HepG2 (cell line): ENCODE measurements around the gene SLC35F3. TPM values are rescaled to one million over a fixed set of nuclear protein-coding genes. Genes with fewer than 3 reads are reported as not detected.

Experiments used
- FOSL2 ChIP-seq: sonication (generic); formaldehyde crosslinking; IDR thresholded peaks from 2 replicates; pipeline ENCODE4 v1.4.0; 2020; ENCODE audit warnings: missing genetic modification reagents
- GATA4 ChIP-seq: sonication (generic); IDR thresholded peaks from 2 replicates; pipeline ENCODE4 v1.6.1; 2016; ENCODE audit warnings: antibody characterized with exemption, low read depth, borderline replicate concordance
- GLI4 ChIP-seq: sonication (generic); formaldehyde crosslinking; IDR thresholded peaks from 2 replicates; pipeline ENCODE4 v1.5.1; 2020; ENCODE audit warnings: missing genetic modification reagents, mild to moderate bottlenecking, moderate library complexity, borderline replicate concordance
- HOXD1 ChIP-seq: sonication (generic); formaldehyde crosslinking; IDR thresholded peaks from 2 replicates; pipeline ENCODE4 v1.5.0; 2020; ENCODE audit warnings: missing genetic modification reagents
- KAT2B ChIP-seq: fragments of 150-350 bp; IDR thresholded peaks from 2 replicates; pipeline ENCODE4 v1.6.1; 2014; ENCODE audit warnings: low read depth, low read length, borderline replicate concordance
- KLF13 ChIP-seq: sonication (generic); formaldehyde crosslinking; IDR thresholded peaks from 2 replicates; pipeline ENCODE4 v1.4.0; 2020; ENCODE audit warnings: mild to moderate bottlenecking, missing genetic modification reagents
- LRRFIP1 ChIP-seq: sonication (generic); formaldehyde crosslinking; conservative IDR thresholded peaks from 2 replicates; pipeline ENCODE4 v1.4.0; 2020; ENCODE audit warnings: missing genetic modification reagents
- PRDM15 ChIP-seq: sonication (generic); formaldehyde crosslinking; IDR thresholded peaks from 2 replicates; pipeline ENCODE4 v1.4.0; 2020; ENCODE audit warnings: missing genetic modification reagents
- SALL1 ChIP-seq: sonication (generic); formaldehyde crosslinking; IDR thresholded peaks from 2 replicates; pipeline ENCODE4 v1.8.0; 2022; ENCODE audit warnings: mild to moderate bottlenecking, missing genetic modification reagents
- SETDB1 ChIP-seq: sonication (generic); formaldehyde crosslinking; IDR thresholded peaks from 2 replicates; pipeline ENCODE4 v1.5.1; 2020; ENCODE audit warnings: missing genetic modification reagents, mild to moderate bottlenecking, borderline replicate concordance
- SRY ChIP-seq: sonication (generic); formaldehyde crosslinking; IDR thresholded peaks from 2 replicates; pipeline ENCODE4 v1.8.0; 2022; ENCODE audit warnings: mild to moderate bottlenecking, missing genetic modification reagents
- SYNCRIP ChIP-seq: fragments of 200-400 bp; formaldehyde crosslinking; IDR thresholded peaks from 2 replicates; pipeline ENCODE4 v1.6.1; 2018; ENCODE audit warnings: mild to moderate bottlenecking, low read depth, low read length; ENCODE audit not compliant: insufficient read depth
- ZBTB34 ChIP-seq: sonication (generic); formaldehyde crosslinking; IDR thresholded peaks from 2 replicates; pipeline ENCODE4 v1.8.0; 2022; ENCODE audit warnings: mild to moderate bottlenecking, missing genetic modification reagents
- ZFP41 ChIP-seq: sonication (generic); formaldehyde crosslinking; IDR thresholded peaks from 2 replicates; pipeline ENCODE4 v1.4.0; 2020; ENCODE audit warnings: mild to moderate bottlenecking, missing genetic modification reagents, borderline replicate concordance
- ZNF329 ChIP-seq: sonication (generic); formaldehyde crosslinking; IDR thresholded peaks from 2 replicates; pipeline ENCODE4 v1.9.0; 2021; ENCODE audit warnings: low read depth, mild to moderate bottlenecking, missing genetic modification reagents
- ZNF382 ChIP-seq: sonication (generic); formaldehyde crosslinking; IDR thresholded peaks from 2 replicates; pipeline ENCODE4 v1.5.0; 2020; ENCODE audit warnings: missing genetic modification reagents, mild to moderate bottlenecking, borderline replicate concordance
- ZNF768 ChIP-seq: sonication (generic); formaldehyde crosslinking; IDR thresholded peaks from 2 replicates; pipeline ENCODE4 v1.4.0; 2020; ENCODE audit warnings: missing genetic modification reagents
- polyA plus RNA-seq, 8 experiments: library from polyadenylated mRNA; depleted of rRNA in 3 of 8; stranded (reverse) in 7 of 8; unstranded in 1 of 8; fragments of >200 nt; fragmentation: Illumina TruSeq in 4 of 8; extraction: Trizol in 4 of 8; gene quantifications; 2 replicates each; pipeline versions ENCODE4 v1.2.1 to v1.2.3, GENCODE V29; 2011 to 2016; ENCODE audit warnings: low read depth in 4 of 8, missing spikeins in 1 of 8, mixed read lengths in 1 of 8; ENCODE audit not compliant: insufficient read depth in 1 of 8
- total RNA-seq, 5 experiments: library from RNA; depleted of rRNA; stranded (reverse); fragments of >200 nt; fragmentation: Illumina TruSeq; extraction: Trizol; gene quantifications; 2 replicates each; pipeline ENCODE4 v1.2.3, GENCODE V29; 2016; ENCODE audit warnings: low read depth in 1 of 5
- TF ChIP-seq, protein P1 (sequence below): sonication (generic); formaldehyde crosslinking; conservative IDR thresholded peaks from 2 replicates; pipeline ENCODE4 v1.4.0; 2020; ENCODE audit warnings: missing genetic modification reagents
- TF ChIP-seq, protein P2 (sequence below): sonication (generic); formaldehyde crosslinking; IDR thresholded peaks from 2 replicates; pipeline ENCODE4 v1.9.0; 2022; ENCODE audit warnings: missing genetic modification reagents, mild to moderate bottlenecking, borderline replicate concordance

SLC35F3 gene
- total and polyA plus RNA-seq, 2 of the 13 experiments (the other 11 are each of a cell fraction or from before 2014, with no cell fraction given), result not detected

DNA sequence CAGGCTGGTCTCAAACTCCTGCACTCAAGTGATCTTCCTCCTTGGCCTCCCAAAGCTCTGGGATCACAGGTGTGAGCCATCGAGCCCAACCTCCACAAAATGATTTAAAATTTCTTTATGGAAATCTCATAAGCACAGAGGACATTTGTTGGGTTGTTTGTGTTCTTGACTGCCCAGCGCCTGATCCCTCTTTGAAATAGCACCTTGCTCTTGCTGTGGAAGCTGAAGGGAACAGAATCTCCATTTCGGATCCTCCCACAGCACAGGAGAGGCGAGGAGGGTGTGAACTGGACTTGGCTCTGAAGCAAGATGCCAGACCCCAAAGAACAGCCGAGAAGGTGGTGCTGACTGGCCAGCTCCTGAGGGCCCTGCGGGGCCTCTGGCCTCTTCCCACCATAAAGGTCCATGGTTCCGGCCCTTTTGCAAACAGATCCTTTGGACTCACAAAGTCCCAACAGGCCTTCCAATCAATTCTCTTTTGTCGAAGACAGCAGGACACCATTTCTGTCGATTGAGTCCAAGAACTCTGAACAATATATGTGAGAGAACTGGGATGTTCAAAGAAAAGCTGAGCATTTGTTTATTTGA, 423.2 kb downstream of the SLC35F3 start (continued):
- TF ChIP-seq HOXD1 (CRISPR knock-in tag) (peak; percentile 56; the same call in 1 of the 2 replicates), ZNF768 (no peak), SALL1 (CRISPR knock-in tag) (peak; percentile 95), FOSL2 (CRISPR knock-in tag) (peak; percentile 35), KAT2B (0 out of 2 replicates have a peak, but pooled peaks have one; percentile 6), SETDB1 (CRISPR knock-in tag) (no peak), ZFP41 (CRISPR knock-in tag) (no peak), GLI4 (CRISPR knock-in tag) (no peak), PRDM15 (CRISPR knock-in tag) (0 out of 2 replicates have a peak, but pooled peaks have one; percentile 39), ZBTB34 (CRISPR knock-in tag) (peak; percentile 81), ZNF329 (CRISPR knock-in tag) (no peak), KLF13 (CRISPR knock-in tag) (no peak), SYNCRIP (no peak), ZNF382 (no peak), GATA4 (no peak), SRY (CRISPR knock-in tag) (peak; percentile 70; the same call in 1 of the 2 replicates), LRRFIP1 (CRISPR knock-in tag) (no peak)
- TF ChIP-seq, protein P1, sequence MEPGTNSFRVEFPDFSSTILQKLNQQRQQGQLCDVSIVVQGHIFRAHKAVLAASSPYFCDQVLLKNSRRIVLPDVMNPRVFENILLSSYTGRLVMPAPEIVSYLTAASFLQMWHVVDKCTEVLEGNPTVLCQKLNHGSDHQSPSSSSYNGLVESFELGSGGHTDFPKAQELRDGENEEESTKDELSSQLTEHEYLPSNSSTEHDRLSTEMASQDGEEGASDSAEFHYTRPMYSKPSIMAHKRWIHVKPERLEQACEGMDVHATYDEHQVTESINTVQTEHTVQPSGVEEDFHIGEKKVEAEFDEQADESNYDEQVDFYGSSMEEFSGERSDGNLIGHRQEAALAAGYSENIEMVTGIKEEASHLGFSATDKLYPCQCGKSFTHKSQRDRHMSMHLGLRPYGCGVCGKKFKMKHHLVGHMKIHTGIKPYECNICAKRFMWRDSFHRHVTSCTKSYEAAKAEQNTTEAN (CRISPR knock-in tag), result 0 out of 2 replicates have a peak, but pooled peaks have one; percentile 42
- TF ChIP-seq, protein P2, sequence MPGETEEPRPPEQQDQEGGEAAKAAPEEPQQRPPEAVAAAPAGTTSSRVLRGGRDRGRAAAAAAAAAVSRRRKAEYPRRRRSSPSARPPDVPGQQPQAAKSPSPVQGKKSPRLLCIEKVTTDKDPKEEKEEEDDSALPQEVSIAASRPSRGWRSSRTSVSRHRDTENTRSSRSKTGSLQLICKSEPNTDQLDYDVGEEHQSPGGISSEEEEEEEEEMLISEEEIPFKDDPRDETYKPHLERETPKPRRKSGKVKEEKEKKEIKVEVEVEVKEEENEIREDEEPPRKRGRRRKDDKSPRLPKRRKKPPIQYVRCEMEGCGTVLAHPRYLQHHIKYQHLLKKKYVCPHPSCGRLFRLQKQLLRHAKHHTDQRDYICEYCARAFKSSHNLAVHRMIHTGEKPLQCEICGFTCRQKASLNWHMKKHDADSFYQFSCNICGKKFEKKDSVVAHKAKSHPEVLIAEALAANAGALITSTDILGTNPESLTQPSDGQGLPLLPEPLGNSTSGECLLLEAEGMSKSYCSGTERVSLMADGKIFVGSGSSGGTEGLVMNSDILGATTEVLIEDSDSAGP (CRISPR knock-in tag), result peak; percentile 44; the same call in 1 of the 2 replicates
